ENCODE measurements around the gene MSI1. TPM values are rescaled to one million over a fixed set of nuclear protein-coding genes. Genes with fewer than 3 reads are reported as not detected.

The MSI1 gene
- total RNA-seq, 1 donor from 2014 or later: 0.11 TPM

- H3K4me3 ChIP-seq: no peak within 1 kb of the TSS
- H3K4me1 ChIP-seq: peaks cover 0 to 2% of the 10 kb centered on the region in 2 donors
- no peaks in the 10 kb centered on the region for H3K9me3 ChIP-seq
- TF ChIP-seq CTCF (IDR thresholded peaks at IDR 0.05): no peak
- intact Hi-C loops (cut with DNase I): loop anchor here (10.0 kb wide), 1 partner anchor 317 kb away; the partner anchor contains the start of gene CABP1
- DNase-seq (ENCODE audit: low spot score in 2 of 2): no peak
- H3K27me3 ChIP-seq: no peaks in the 10 kb centered on the region
- no peak within 1 kb of the TSS for H3K27ac ChIP-seq
- no peaks in the 10 kb centered on the region for H3K36me3 ChIP-seq
These were observed 41.4 kb downstream of the MSI1 start, which contains the start of gene PLA2G1B for GRCh38 chr12:120327593-120327992. TSS of gene PLA2G1B (minus strand) at chr12:120327779. CDS start at chr12:120327753, 26 bp downstream.

GRCh38 chr12:120324841-120325417, 44.0 kb downstream of the MSI1 start:
- H3K4me3 ChIP-seq: no peak overlapping the region
- intact Hi-C loops (cut with DNase I): loop anchor here (10.0 kb wide), 1 partner anchor 320 kb away; the partner anchor contains the start of gene CABP1
- no peaks in the 10 kb centered on the region for H3K36me3 ChIP-seq
- no peaks in the 10 kb centered on the region for H3K27me3 ChIP-seq
- no peak for DNase-seq (ENCODE audit: low spot score in 2 of 2)
- H3K4me1 ChIP-seq: peaks cover 0 to 2% of the 10 kb centered on the region in 2 donors
- H3K9me3 ChIP-seq: no peaks in the 10 kb centered on the region
- no peak overlapping the region for H3K27ac ChIP-seq
- no peak for TF ChIP-seq CTCF (IDR thresholded peaks at IDR 0.05)

- Histone ChIP-seq H3K4me1 (peaks cover 0 to 2% of the 10 kb centered on the region in 2 donors), H3K36me3 (no peaks in the 10 kb centered on the region), H3K27ac (no peak overlapping the region), H3K4me3 (no peak overlapping the region), H3K9me3 (no peaks in the 10 kb centered on the region), H3K27me3 (no peaks in the 10 kb centered on the region)
- no peak for DNase-seq (ENCODE audit: low spot score in 2 of 2)
- intact Hi-C loops (cut with DNase I): loop anchor here (10.0 kb wide), 1 partner anchor 321 kb away; the partner anchor contains the start of gene CABP1
- TF ChIP-seq CTCF (IDR thresholded peaks at IDR 0.05): no peak
These were observed 45.2 kb downstream of the MSI1 start for GRCh38 chr12:120323772-120324171.

GRCh38 chr12:120321382-120322202, 47.4 kb downstream of the MSI1 start:
- DNase-seq (ENCODE audit: low spot score in 2 of 2): no peak
- intact Hi-C loops (cut with DNase I): loop anchor here (10.0 kb wide), 1 partner anchor 323 kb away; the partner anchor contains the start of gene CABP1

More at GRCh38 chr12:120321382-120322202, 47.4 kb downstream of the MSI1 start:
- H3K9me3 ChIP-seq: no peaks in the 10 kb centered on the region
- TF ChIP-seq CTCF (IDR thresholded peaks at IDR 0.05): no peak
- no peak overlapping the region for H3K27ac ChIP-seq
- no peaks in the 10 kb centered on the region for H3K27me3 ChIP-seq
- H3K4me1 ChIP-seq: peaks cover 0 to 8% of the 10 kb centered on the region in 2 donors
- no peaks in the 10 kb centered on the region for H3K36me3 ChIP-seq
- no peak overlapping the region for H3K4me3 ChIP-seq
